HUES48 (cell line): ENCODE measurements around the gene FMC1.

ENCODE experiments used
- H3K27ac ChIP-seq: one replicate; pipeline ENCODE4 v1.7.0; 2013; ENCODE audit warnings: low read depth, low read length, inconsistent platforms
- H3K27me3 ChIP-seq: 2 replicates; pipeline ENCODE4 v1.6.1; 2013; ENCODE audit warnings: mild to moderate bottlenecking, low read length; ENCODE audit not compliant: control insufficient read depth, insufficient read depth
- H3K36me3 ChIP-seq: 2 replicates; pipeline ENCODE4 v1.6.1; 2013; ENCODE audit warnings: low read length; ENCODE audit not compliant: control insufficient read depth, insufficient read depth
- H3K4me1 ChIP-seq: 2 replicates; pipeline ENCODE4 v1.6.1; 2013; ENCODE audit warnings: mild to moderate bottlenecking, low read length; ENCODE audit not compliant: control insufficient read depth, insufficient read depth
- H3K4me3 ChIP-seq: 2 replicates; pipeline ENCODE4 v1.5.1; 2013; ENCODE audit warnings: mild to moderate bottlenecking, low read depth, low read length
- H3K9ac ChIP-seq: 2 replicates; pipeline ENCODE4 v1.6.1; 2013; ENCODE audit warnings: mild to moderate bottlenecking, low read depth, low read length, moderate library complexity
- H3K9me3 ChIP-seq: 2 replicates; pipeline ENCODE4 v1.6.1; 2013; ENCODE audit warnings: low read length; ENCODE audit not compliant: control insufficient read depth, insufficient read depth

The FMC1 gene

DNA sequence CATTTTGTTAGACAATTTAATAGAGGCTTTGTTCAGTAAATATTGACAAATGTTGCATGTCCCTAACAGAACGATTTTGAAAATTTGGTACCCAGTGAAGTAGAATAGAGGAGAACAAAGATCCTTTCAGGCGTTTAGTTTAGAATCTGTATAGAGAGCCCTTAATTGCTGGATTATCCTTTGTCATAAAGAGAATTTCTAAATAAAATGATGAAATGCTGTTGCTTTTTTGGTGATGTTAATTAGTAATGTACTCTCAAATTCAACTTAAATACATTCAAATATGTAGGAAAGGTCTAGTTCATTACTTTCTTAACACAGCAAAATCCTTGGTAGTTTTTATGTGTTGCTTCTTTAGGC lies 19.8 kb downstream of the FMC1 start:
- H3K4me1 ChIP-seq, result peaks cover 19% of the 10 kb centered on the region
- peak overlapping the region; percentile 99 for H3K27ac ChIP-seq

DNA sequence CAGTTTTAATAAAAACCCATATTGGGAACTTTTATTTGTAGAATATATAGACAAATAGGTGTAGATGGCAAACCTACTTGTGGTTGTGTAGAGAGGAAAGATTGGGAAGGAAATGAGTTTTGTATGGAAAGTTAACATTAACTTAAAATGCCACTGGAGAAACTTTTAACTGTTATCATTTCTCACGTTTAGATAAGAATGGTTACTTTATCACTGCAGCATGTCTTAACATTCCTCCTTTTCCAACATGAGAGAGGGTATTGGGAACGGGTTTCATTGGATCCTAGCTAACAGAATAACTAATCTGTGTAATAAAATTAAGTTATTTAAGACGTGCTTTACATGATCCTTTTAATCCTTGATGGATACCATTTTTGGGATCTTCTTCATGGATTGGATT lies 20.4 kb downstream of the FMC1 start:
- Histone ChIP-seq H3K27ac (peak overlapping the region; percentile 99), H3K4me3 (peak overlapping the region; percentile 95), H3K27me3 (no peaks in the 10 kb centered on the region), H3K9me3 (no peaks in the 10 kb centered on the region), H3K4me1 (peaks cover 17% of the 10 kb centered on the region), H3K36me3 (peaks cover 28% of the 10 kb centered on the region), H3K9ac (peak overlapping the region; percentile 99)

More for the DNA sequence above, 19.8 kb downstream of the FMC1 start:
- H3K36me3 ChIP-seq, result peaks cover 22% of the 10 kb centered on the region
- H3K9ac ChIP-seq, result peak overlapping the region; percentile 99
- H3K4me3 ChIP-seq, result peak overlapping the region; percentile 95
- no peaks in the 10 kb centered on the region for H3K27me3 ChIP-seq
- H3K9me3 ChIP-seq, result no peaks in the 10 kb centered on the region

DNA sequence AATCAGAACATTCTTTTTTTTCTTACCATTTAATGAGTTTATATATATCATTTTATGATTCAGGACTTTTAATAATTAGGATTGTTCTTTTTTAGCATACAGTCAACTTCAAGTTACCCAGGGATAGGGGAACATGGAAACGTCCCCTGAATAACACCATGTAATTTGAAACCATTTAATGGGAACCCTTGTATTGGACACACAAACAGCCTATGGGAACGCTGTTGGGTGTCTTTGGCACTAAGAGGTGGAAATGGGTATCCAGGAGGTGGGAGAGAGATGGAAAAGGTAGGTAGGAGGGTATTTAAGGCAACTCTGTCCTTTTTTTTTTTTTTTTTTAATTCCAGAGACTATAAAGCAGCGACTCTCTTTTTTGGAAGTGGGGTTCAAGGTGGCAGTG lies 21.2 kb downstream of the FMC1 start:
- Histone ChIP-seq H3K9ac (no peak overlapping the region), H3K27ac (no peak overlapping the region), H3K9me3 (no peaks in the 10 kb centered on the region), H3K4me1 (peaks cover 13% of the 10 kb centered on the region), H3K36me3 (peaks cover 30% of the 10 kb centered on the region), H3K27me3 (no peaks in the 10 kb centered on the region), H3K4me3 (peak overlapping the region; percentile 95)

DNA sequence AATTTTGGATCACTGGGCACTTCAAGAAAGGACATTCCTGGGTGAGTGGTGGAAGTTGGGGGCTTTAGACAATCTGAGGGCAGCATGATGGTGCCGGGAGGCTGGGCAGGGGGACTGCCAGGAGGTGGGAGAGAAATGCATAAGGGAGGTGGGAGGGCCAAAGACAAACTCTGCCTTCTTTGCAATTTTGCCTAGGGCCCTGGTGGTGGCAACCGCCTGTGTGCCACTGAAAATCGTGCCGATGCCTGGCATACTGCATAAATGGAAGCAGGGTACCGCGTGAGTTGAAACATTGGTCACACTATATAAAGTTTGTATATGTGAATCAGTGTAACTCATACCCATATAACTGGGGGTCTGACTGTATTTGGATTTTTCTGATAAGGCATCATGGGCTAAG lies 21.8 kb downstream of the FMC1 start:
- Histone ChIP-seq H3K27me3 (no peaks in the 10 kb centered on the region), H3K9ac (no peak overlapping the region), H3K4me1 (peaks cover 13% of the 10 kb centered on the region), H3K36me3 (peaks cover 37% of the 10 kb centered on the region), H3K9me3 (no peaks in the 10 kb centered on the region), H3K27ac (no peak overlapping the region), H3K4me3 (peak overlapping the region; percentile 95; the same call in 1 of the 2 replicates)

GRCh38 chr7:139365336-139365735 lies 24.2 kb downstream of the FMC1 start:
- Histone ChIP-seq H3K9me3 (no peaks in the 10 kb centered on the region), H3K4me3 (no peak overlapping the region), H3K36me3 (peaks cover 37% of the 10 kb centered on the region), H3K9ac (no peak overlapping the region), H3K27me3 (no peaks in the 10 kb centered on the region), H3K4me1 (peaks cover 26% of the 10 kb centered on the region), H3K27ac (no peak overlapping the region)

DNA sequence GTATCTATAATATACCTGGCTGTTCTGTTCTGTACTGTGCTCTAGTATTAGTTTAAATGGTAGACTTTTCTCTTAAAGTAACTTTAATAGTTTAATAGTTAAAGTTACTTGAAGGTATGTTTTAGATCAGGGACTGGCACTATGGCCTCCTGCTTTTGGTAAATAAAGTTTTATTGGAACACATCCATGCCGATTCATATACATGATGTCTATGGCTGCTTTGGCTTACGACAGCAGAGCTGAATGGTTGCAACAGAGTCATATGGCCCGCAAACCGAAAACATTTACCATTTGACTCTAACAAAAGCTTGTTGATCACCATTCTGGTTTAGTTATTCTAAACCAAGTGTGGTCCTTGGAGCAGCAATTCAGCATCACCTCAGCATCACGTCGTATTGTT lies 25.3 kb downstream of the FMC1 start:
- no peak overlapping the region for H3K27ac ChIP-seq
- H3K36me3 ChIP-seq, result peaks cover 37% of the 10 kb centered on the region
- H3K9me3 ChIP-seq, result no peaks in the 10 kb centered on the region
- no peaks in the 10 kb centered on the region for H3K27me3 ChIP-seq
- no peak overlapping the region for H3K4me3 ChIP-seq
- peaks cover 35% of the 10 kb centered on the region for H3K4me1 ChIP-seq
- H3K9ac ChIP-seq, result no peak overlapping the region

DNA sequence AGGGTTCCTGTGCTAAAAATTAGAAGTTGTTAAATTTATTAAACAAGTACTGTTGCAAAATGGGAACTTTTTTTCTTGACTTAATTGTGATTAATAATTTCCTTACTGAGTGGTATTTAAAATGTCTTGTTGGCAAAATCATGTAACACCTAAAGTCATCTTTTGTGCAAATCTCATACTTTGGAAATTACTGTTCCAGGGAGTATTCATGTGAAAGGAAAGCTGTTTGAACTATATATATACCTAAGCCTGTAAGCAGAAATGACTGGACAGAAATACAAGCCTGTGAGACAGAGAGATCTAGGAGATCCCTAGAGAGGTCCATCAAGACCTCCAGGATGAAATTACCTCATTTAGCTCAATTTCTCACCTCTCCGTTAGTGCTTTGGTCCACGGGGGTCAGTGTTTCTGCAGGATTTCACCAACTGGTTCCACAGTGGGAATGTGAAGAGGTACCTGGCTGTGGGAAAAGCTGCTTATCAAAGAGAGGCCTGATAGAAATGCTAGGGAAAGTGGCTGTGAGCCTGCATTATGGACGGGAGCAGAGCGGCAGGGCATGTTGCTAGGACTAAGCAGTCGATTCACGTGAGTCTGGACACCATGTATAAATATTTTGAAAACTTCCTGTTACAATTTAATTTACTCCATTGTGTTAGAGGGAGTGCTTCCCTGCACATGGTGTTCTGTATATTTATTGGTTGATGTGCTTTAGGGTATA lies 26.5 kb downstream of the FMC1 start:
- Histone ChIP-seq H3K9ac (no peak overlapping the region), H3K36me3 (peaks cover 37% of the 10 kb centered on the region), H3K4me3 (no peak overlapping the region)

GRCh38 chr7:139370301-139370942 lies 29.3 kb downstream of the FMC1 start:
- Histone ChIP-seq H3K27ac (peak overlapping the region; percentile 24), H3K27me3 (no peaks in the 10 kb centered on the region), H3K36me3 (peaks cover 33% of the 10 kb centered on the region), H3K4me1 (peaks cover 43% of the 10 kb centered on the region), H3K9ac (no peak overlapping the region), H3K9me3 (no peaks in the 10 kb centered on the region), H3K4me3 (no peak overlapping the region)

More for the DNA sequence above, 26.5 kb downstream of the FMC1 start:
- H3K27ac ChIP-seq, result no peak overlapping the region
- H3K4me1 ChIP-seq, result peaks cover 30% of the 10 kb centered on the region
- no peaks in the 10 kb centered on the region for H3K27me3 ChIP-seq
- H3K9me3 ChIP-seq, result no peaks in the 10 kb centered on the region

DNA sequence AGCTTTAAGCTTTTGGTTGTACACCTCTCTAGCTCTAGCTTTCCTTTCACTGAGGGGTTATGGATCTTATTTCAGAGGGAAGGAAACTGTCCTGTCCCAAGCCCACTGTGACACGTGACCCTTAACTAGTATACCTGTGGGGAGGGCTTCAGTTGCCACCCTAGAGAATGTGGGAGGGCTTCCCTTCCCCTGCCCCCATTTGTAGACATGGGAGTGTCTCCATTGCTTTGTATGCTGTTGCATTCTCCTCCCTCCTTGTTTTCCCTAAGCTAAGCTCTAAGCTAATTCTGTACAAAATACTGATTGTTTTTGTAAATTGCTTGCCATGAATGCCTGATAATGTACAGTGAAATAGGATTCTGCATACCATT lies 29.8 kb downstream of the FMC1 start:
- H3K9me3 ChIP-seq, result no peaks in the 10 kb centered on the region
- peak overlapping the region; percentile 24 for H3K27ac ChIP-seq
- H3K4me3 ChIP-seq, result no peak overlapping the region
- H3K36me3 ChIP-seq, result peaks cover 33% of the 10 kb centered on the region
- H3K27me3 ChIP-seq, result no peaks in the 10 kb centered on the region
- H3K4me1 ChIP-seq, result peaks cover 43% of the 10 kb centered on the region
- no peak overlapping the region for H3K9ac ChIP-seq

- Histone ChIP-seq H3K9me3 (no peaks in the 10 kb centered on the region), H3K9ac (no peak overlapping the region), H3K27me3 (no peaks in the 10 kb centered on the region), H3K4me1 (peaks cover 40% of the 10 kb centered on the region), H3K27ac (no peak overlapping the region), H3K4me3 (no peak overlapping the region), H3K36me3 (peaks cover 47% of the 10 kb centered on the region)
These were observed 33.1 kb downstream of the FMC1 start for GRCh38 chr7:139374246-139374645.

DNA sequence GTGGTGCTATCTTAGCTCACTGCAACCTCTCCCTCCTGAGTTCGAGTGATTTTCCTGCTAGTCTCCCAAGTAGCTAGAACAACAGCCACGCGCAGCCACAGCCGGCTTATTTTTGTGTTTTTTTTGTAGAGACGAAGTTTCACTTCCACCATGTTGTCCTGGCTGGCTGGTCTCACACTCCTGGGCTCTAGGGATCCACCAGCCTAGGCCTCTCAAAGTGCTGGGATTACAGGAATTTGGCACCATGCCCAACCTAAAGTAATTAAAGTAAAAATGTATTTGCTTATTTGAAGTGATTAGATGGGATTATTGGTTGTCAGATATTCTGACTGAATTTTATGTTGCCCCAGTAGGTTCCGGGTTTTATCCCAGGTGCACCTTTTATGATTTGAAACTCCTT lies 41.3 kb downstream of the FMC1 start:
- Histone ChIP-seq H3K36me3 (peaks cover 73% of the 10 kb centered on the region), H3K27ac (no peak overlapping the region), H3K9me3 (no peaks in the 10 kb centered on the region), H3K9ac (no peak overlapping the region), H3K27me3 (no peaks in the 10 kb centered on the region), H3K4me1 (no peaks in the 10 kb centered on the region), H3K4me3 (no peak overlapping the region)
